CD8-positive, alpha-beta memory T cell (primary cell): ENCODE data around the gene SPG21. TPM values are rescaled to one million over a fixed set of nuclear protein-coding genes. Genes with fewer than 3 reads are reported as not detected.

Experiments used
- CTCF ChIA-PET: fragments of 350-600 bp; sonication (Branson Sonifier 250); formaldehyde crosslinking; loops from one replicate; lab custom pipeline; 2021; ENCODE audit warnings: antibody characterized with exemption; lab: Charles Lee
- POLR2A ChIA-PET: fragments of 350-600 bp; sonication (Branson Sonifier 250); formaldehyde crosslinking; loops from one replicate; lab custom pipeline; 2021; ENCODE audit warnings: antibody characterized with exemption; lab: Charles Lee
- DNase-seq, 5 donors: peaks; one replicate each; pipeline versions ENCODE4 v3.0.0 to v3.0.0-alpha.2; 2020 to 2022; ENCODE audit warnings: mixed read lengths in 1 of 5
- H3K27ac ChIP-seq: one replicate; pipeline ENCODE4 v1.7.0; 2013; ENCODE audit warnings: low read depth, mild to moderate bottlenecking, low read length, moderate library complexity
- H3K27me3 ChIP-seq: 2 replicates; pipeline ENCODE4 v1.7.0; 2013; ENCODE audit warnings: low read length, mild to moderate bottlenecking; ENCODE audit not compliant: insufficient read depth, poor library complexity, severe bottlenecking
- H3K36me3 ChIP-seq: 2 replicates; pipeline ENCODE4 v1.7.0; 2013; ENCODE audit warnings: mild to moderate bottlenecking, low read length, moderate library complexity; ENCODE audit not compliant: insufficient read depth
- H3K4me1 ChIP-seq: 2 replicates; pipeline ENCODE4 v1.7.0; 2013; ENCODE audit warnings: mild to moderate bottlenecking, low read length, moderate library complexity; ENCODE audit not compliant: insufficient read depth
- H3K4me3 ChIP-seq: 2 replicates; pipeline ENCODE4 v1.7.0; 2013; ENCODE audit warnings: mild to moderate bottlenecking, low read length
- H3K9me3 ChIP-seq: 2 replicates; pipeline ENCODE4 v1.7.0; 2013; ENCODE audit warnings: mild to moderate bottlenecking, low read length
- H3K27ac Mint-ChIP-seq, 8 donors: one replicate each; pipeline ENCODE4 v1.8.0; 2020 to 2021; ENCODE audit warnings: mixed read lengths in 8 of 8, mild to moderate bottlenecking in 6 of 8, inconsistent platforms in 3 of 8, moderate library complexity in 3 of 8
- H3K27me3 Mint-ChIP-seq, 2 donors: one replicate each; pipeline ENCODE4 v1.8.0; 2020 to 2021; ENCODE audit warnings: mixed read lengths in 2 of 2, mild to moderate bottlenecking in 1 of 2, moderate library complexity in 1 of 2
- H3K36me3 Mint-ChIP-seq, 3 donors: one replicate each; pipeline ENCODE4 v1.8.0; 2020 to 2021; ENCODE audit warnings: mixed read lengths in 3 of 3, inconsistent platforms in 1 of 3, mild to moderate bottlenecking in 1 of 3
- H3K4me1 Mint-ChIP-seq, 3 donors: one replicate each; pipeline ENCODE4 v1.8.0; 2020 to 2021; ENCODE audit warnings: mixed read lengths in 3 of 3, inconsistent platforms in 1 of 3, mild to moderate bottlenecking in 1 of 3
- H3K4me3 Mint-ChIP-seq, 7 donors: one replicate each; pipeline ENCODE4 v1.8.0; 2020 to 2021; ENCODE audit warnings: mixed read lengths in 7 of 7, mild to moderate bottlenecking in 6 of 7, moderate library complexity in 4 of 7, inconsistent platforms in 2 of 7
- H3K9me3 Mint-ChIP-seq, 5 donors: one replicate each; pipeline ENCODE4 v1.8.0; 2020 to 2022; ENCODE audit warnings: mixed read lengths in 5 of 5, mild to moderate bottlenecking in 3 of 5, moderate library complexity in 2 of 5, inconsistent platforms in 1 of 5
- polyA plus RNA-seq: library from polyadenylated mRNA; unstranded; fragments of 300-500 nt; fragmentation: Illumina TruSeq; gene quantifications from one replicate; pipeline ENCODE4 v1.2.3, GENCODE V29; 2021
- total RNA-seq, 2 experiments: library from RNA; stranded (reverse); gene quantifications; one replicate each; pipeline ENCODE4 v1.2.3, GENCODE V29; 2021

SPG21 gene, protein sequence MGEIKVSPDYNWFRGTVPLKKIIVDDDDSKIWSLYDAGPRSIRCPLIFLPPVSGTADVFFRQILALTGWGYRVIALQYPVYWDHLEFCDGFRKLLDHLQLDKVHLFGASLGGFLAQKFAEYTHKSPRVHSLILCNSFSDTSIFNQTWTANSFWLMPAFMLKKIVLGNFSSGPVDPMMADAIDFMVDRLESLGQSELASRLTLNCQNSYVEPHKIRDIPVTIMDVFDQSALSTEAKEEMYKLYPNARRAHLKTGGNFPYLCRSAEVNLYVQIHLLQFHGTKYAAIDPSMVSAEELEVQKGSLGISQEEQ
- total RNA-seq (10 to 100 TPM; 66.3 to 67.4 TPM), polyA plus RNA-seq (118 TPM)

DNA sequence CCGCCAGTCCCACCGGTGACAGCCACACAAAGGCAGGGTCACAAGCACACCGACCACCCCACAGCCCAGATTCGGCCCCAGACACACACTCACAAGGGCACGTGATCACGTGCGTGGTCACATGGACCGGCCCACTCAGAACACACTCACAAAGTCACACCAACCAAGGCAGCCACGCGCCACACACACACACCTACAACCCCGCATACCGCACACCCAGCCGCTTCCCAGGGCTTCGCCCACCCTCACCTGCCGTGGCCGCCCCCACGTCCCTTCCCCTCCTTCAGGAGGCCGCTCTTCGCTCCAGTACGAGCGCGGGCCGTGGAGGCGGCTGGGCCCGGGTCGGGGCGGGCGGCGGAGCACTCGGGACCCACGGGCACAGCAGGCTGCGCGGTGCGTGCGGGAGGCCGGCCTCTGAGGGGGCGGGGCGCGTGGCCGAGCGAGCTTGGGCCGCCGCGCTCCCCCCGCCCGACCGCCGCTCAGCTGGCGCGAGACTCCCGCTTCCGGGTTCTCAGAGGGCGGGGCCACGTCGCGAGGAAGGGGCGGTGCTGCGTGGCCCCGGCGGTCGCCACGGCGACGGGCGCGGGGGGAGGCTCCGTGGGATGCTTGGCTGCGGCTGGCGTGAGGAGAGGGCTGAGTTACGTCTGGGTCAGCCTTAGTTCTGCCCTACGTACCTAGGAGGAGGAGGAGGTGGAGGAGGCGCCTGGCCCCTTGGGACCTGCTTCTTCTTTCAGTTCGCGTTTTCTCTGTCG, at the start of gene SPG21:
Gene SPG21 (minus strand): TSS at position 499 of the 752 bp plus-strand sequence. CDS start 6,345 bp downstream, outside the sequence.
- peaks cover 0 to 20% (median 3%) of the 10 kb centered on the region in 3 donors for H3K36me3 Mint-ChIP-seq
- ChIA-PET POLR2A (interaction anchor here (1.1 kb wide), 1 partner anchor 603 kb away, joined by 3 read pairs; no protein-coding TSS in a partner anchor), CTCF (no interaction called here)
- peaks cover 19% of the 10 kb centered on the region for H3K4me1 ChIP-seq
- H3K36me3 ChIP-seq: no peaks in the 10 kb centered on the region
- H3K27ac ChIP-seq: peak within 1 kb of the TSS; percentile 81
- peak within 1 kb of the TSS; percentile 96 to 100 (median 98) for H3K4me3 Mint-ChIP-seq
- H3K27me3 Mint-ChIP-seq: no peaks in the 10 kb centered on the region
- peak within 1 kb of the TSS; percentile 95 to 99 (median 97) for H3K27ac Mint-ChIP-seq
- DNase-seq: peak; percentile 88 to 93 (median 90)
- H3K9me3 ChIP-seq: no peaks in the 10 kb centered on the region
- no peaks in the 10 kb centered on the region for H3K27me3 ChIP-seq
- H3K4me1 Mint-ChIP-seq: peaks cover 34 to 56% (median 54%) of the 10 kb centered on the region in 3 donors
- no peaks in the 10 kb centered on the region for H3K9me3 Mint-ChIP-seq
- peak within 1 kb of the TSS; percentile 95 for H3K4me3 ChIP-seq

DNA sequence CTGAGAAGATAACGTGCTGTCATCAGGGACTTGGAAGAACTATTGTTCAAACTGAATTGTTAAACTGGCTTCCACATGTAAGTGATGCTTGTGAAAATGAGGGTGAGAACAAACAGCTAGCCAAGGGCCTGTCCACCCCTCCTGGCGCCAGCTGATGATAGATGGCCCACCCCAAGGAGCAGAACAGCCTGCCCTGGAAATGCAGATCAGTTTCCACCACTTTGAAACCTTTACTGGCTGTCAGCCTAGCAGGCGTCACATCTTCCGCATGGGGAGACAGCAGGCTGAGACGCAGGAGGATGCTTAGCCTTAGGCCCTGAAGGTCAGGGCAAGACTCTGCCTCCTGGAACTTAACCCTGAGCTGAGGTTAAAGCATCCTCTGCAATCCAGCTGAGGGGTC, 49.1 kb upstream of the SPG21 start:
- ChIA-PET POLR2A (no interaction called here), CTCF (no interaction called here)
- no peaks in the 10 kb centered on the region for H3K9me3 Mint-ChIP-seq
- H3K27ac Mint-ChIP-seq: no peak overlapping the region
- no peak overlapping the region for H3K4me3 Mint-ChIP-seq
- peaks cover 0 to 4% (median under 1%) of the 10 kb centered on the region in 3 donors for H3K4me1 Mint-ChIP-seq
- Histone ChIP-seq H3K4me3 (no peak overlapping the region), H3K27ac (no peak overlapping the region), H3K27me3 (no peaks in the 10 kb centered on the region), H3K4me1 (peaks cover under 1% of the 10 kb centered on the region), H3K9me3 (no peaks in the 10 kb centered on the region), H3K36me3 (no peaks in the 10 kb centered on the region)
- no peak for DNase-seq
- peaks cover 1 to 7% of the 10 kb centered on the region in 2 donors for H3K27me3 Mint-ChIP-seq
- peaks cover 0 to 3% (median 0%) of the 10 kb centered on the region in 3 donors for H3K36me3 Mint-ChIP-seq

DNA sequence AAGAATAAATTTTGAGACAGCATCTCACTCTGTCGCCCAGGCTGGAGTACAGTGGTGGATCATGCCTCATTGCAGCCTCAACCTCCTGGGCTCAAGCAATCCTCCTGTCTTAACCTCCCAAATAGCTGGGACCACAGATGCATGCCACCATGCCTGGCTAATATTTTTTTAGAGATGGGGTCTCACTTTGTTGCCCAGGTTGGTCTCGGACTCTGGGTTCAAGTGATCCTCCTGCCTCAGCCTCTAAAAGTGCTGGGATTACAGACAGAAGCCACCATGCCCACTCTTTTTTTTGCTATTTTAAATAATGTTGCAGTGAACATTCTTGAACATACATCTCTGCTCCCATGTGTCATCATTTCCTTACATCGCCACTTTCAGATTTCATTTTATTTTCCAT, 48.7 kb upstream of the SPG21 start:
- no peak for DNase-seq
- H3K9me3 ChIP-seq: no peaks in the 10 kb centered on the region
- H3K27me3 Mint-ChIP-seq: peaks cover 1 to 7% of the 10 kb centered on the region in 2 donors
- no peak overlapping the region for H3K27ac Mint-ChIP-seq
- no peak overlapping the region for H3K4me3 ChIP-seq
- no peaks in the 10 kb centered on the region for H3K36me3 ChIP-seq
- ChIA-PET CTCF (no interaction called here), POLR2A (no interaction called here)
- H3K27ac ChIP-seq: no peak overlapping the region
- no peaks in the 10 kb centered on the region for H3K9me3 Mint-ChIP-seq
- no peak overlapping the region for H3K4me3 Mint-ChIP-seq
- peaks cover 0 to 3% (median 0%) of the 10 kb centered on the region in 3 donors for H3K36me3 Mint-ChIP-seq
- H3K27me3 ChIP-seq: no peaks in the 10 kb centered on the region
- H3K4me1 ChIP-seq: peaks cover 4% of the 10 kb centered on the region
- H3K4me1 Mint-ChIP-seq: peaks cover 3 to 8% (median 5%) of the 10 kb centered on the region in 3 donors

DNA sequence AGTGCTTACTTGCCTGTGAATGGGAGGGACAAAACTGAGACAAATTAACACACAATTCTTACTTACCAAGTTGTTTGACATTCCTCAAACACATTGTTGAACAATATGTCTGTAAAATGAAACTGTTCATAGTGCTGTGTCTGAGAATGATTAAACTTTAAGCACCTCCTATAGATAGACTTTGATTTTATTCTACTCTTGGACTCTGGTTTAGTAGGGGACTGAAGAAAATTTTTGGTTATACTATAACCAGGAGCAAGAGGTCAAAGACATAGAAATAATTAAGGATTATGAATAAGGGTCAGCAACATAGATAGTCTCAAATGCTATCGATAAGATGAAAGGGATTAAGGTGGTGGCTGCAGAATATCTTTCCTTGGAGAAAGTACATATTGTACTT, 47.6 kb upstream of the SPG21 start:
- peaks cover 9% of the 10 kb centered on the region for H3K4me1 ChIP-seq
- no peaks in the 10 kb centered on the region for H3K36me3 ChIP-seq
- H3K27ac Mint-ChIP-seq: no peak overlapping the region
- no peak overlapping the region for H3K4me3 ChIP-seq
- H3K9me3 Mint-ChIP-seq: no peaks in the 10 kb centered on the region
- H3K9me3 ChIP-seq: no peaks in the 10 kb centered on the region
- DNase-seq: no peak
- H3K27ac ChIP-seq: no peak overlapping the region
- no peaks in the 10 kb centered on the region for H3K27me3 ChIP-seq
- no peak overlapping the region for H3K4me3 Mint-ChIP-seq
- peaks cover 3 to 11% (median 9%) of the 10 kb centered on the region in 3 donors for H3K4me1 Mint-ChIP-seq
- ChIA-PET POLR2A (no interaction called here), CTCF (no interaction called here)
- peaks cover 0 to 3% (median 0%) of the 10 kb centered on the region in 3 donors for H3K36me3 Mint-ChIP-seq
- peaks cover 5 to 14% of the 10 kb centered on the region in 2 donors for H3K27me3 Mint-ChIP-seq

GRCh38 chr15:65034719-65035118, 45.0 kb upstream of the SPG21 start:
- Histone ChIP-seq H3K27ac (no peak overlapping the region), H3K27me3 (no peaks in the 10 kb centered on the region), H3K4me3 (no peak overlapping the region), H3K4me1 (peaks cover 9% of the 10 kb centered on the region), H3K9me3 (no peaks in the 10 kb centered on the region), H3K36me3 (no peaks in the 10 kb centered on the region)
- Mint-ChIP-seq H3K27me3 (peaks cover 7 to 15% of the 10 kb centered on the region in 2 donors), H3K27ac (no peak overlapping the region), H3K9me3 (no peaks in the 10 kb centered on the region), H3K36me3 (no peaks in the 10 kb centered on the region), H3K4me3 (no peak overlapping the region), H3K4me1 (peaks cover 3 to 14% (median 11%) of the 10 kb centered on the region in 3 donors)
- ChIA-PET CTCF (interaction anchor here (1.9 kb wide), 2 partner anchors 9 to 43 kb away, joined by 9 to 10 read pairs; partner anchors contain the start of gene KBTBD13), POLR2A (no interaction called here)
- DNase-seq: no peak

GRCh38 chr15:65033659-65034269, 44.0 kb upstream of the SPG21 start:
- DNase-seq: peak in 2 of 5 donors; percentile 19 to 33
- Mint-ChIP-seq H3K36me3 (peaks cover 0 to 3% (median 0%) of the 10 kb centered on the region in 3 donors), H3K27me3 (peaks cover 7 to 15% of the 10 kb centered on the region in 2 donors), H3K4me3 (peak overlapping the region in 1 of 7 donors; percentile 22), H3K27ac (no peak overlapping the region), H3K4me1 (peaks cover 3 to 14% (median 12%) of the 10 kb centered on the region in 3 donors), H3K9me3 (no peaks in the 10 kb centered on the region)
- no peaks in the 10 kb centered on the region for H3K27me3 ChIP-seq
- no peak overlapping the region for H3K27ac ChIP-seq
- ChIA-PET POLR2A (interaction anchor here (0.9 kb wide), 1 partner anchor 253 kb away, joined by 3 read pairs; the partner anchor contains the start of gene PARP16), CTCF (interaction anchor here (1.9 kb wide), 2 partner anchors 10 to 44 kb away, joined by 9 to 10 read pairs; partner anchors contain the start of gene KBTBD13)
- H3K9me3 ChIP-seq: no peaks in the 10 kb centered on the region
- no peak overlapping the region for H3K4me3 ChIP-seq
- no peaks in the 10 kb centered on the region for H3K36me3 ChIP-seq
- H3K4me1 ChIP-seq: peaks cover 9% of the 10 kb centered on the region

GRCh38 chr15:65032801-65033537, 43.3 kb upstream of the SPG21 start:
- peak in 2 of 5 donors; percentile 34 to 53 for DNase-seq
- H3K27me3 Mint-ChIP-seq: peaks cover 7 to 12% of the 10 kb centered on the region in 2 donors
- H3K36me3 Mint-ChIP-seq: peaks cover 0 to 7% (median 0%) of the 10 kb centered on the region in 3 donors
- peak overlapping the region in 1 of 7 donors; percentile 29 for H3K4me3 Mint-ChIP-seq
- no peak overlapping the region for H3K27ac ChIP-seq
- no peaks in the 10 kb centered on the region for H3K9me3 Mint-ChIP-seq
- H3K36me3 ChIP-seq: no peaks in the 10 kb centered on the region
- no peaks in the 10 kb centered on the region for H3K27me3 ChIP-seq
- H3K9me3 ChIP-seq: no peaks in the 10 kb centered on the region
- H3K4me1 Mint-ChIP-seq: peaks cover 11 to 21% (median 20%) of the 10 kb centered on the region in 3 donors
- peaks cover 17% of the 10 kb centered on the region for H3K4me1 ChIP-seq
- no peak overlapping the region for H3K4me3 ChIP-seq
- ChIA-PET POLR2A (no interaction called here), CTCF (interaction anchor here (1.9 kb wide), 2 partner anchors 10 to 44 kb away, joined by 9 to 10 read pairs; partner anchors contain the start of gene KBTBD13)
- peak overlapping the region in 1 of 8 donors; percentile 51 for H3K27ac Mint-ChIP-seq
